Measurements from ENCODE around the gene TCERG1L.

Gene TCERG1L

GRCh38 chr10:131093795-131094366 is 217.6 kb downstream of the TCERG1L start:
- Histone ChIP-seq H3K4me3 (ENCODE audit: low read length) (no peak overlapping the region), H3K27ac (ENCODE audit: low read length) (no peak overlapping the region), H3K36me3 (ENCODE audit: control insufficient read depth, insufficient read depth, low read length) (no peaks in the 10 kb centered on the region), H3K27me3 (ENCODE audit: control insufficient read depth, insufficient read depth, low read length) (no peaks in the 10 kb centered on the region), H3K9me3 (ENCODE audit: control insufficient read depth, insufficient read depth, low read length) (peaks cover 10% of the 10 kb centered on the region), H3K4me1 (ENCODE audit: control insufficient read depth, insufficient read depth, low read length) (no peaks in the 10 kb centered on the region)
- WGBS (ENCODE audit: insufficient coverage, insufficient read length): no CpG with 5 or more reads among the region's 19 CpGs
- no peak for DNase-seq (ENCODE audit: low read depth, low spot score)

GRCh38 chr10:131093346-131093745 is 218.2 kb downstream of the TCERG1L start:
- peaks cover 13% of the 10 kb centered on the region for H3K9me3 ChIP-seq (ENCODE audit: control insufficient read depth, insufficient read depth, low read length)
- WGBS (ENCODE audit: insufficient coverage, insufficient read length): no CpG with 5 or more reads among the region's 14 CpGs
- no peak overlapping the region for H3K27ac ChIP-seq (ENCODE audit: low read length)
- H3K4me3 ChIP-seq (ENCODE audit: low read length): no peak overlapping the region
- no peaks in the 10 kb centered on the region for H3K4me1 ChIP-seq (ENCODE audit: control insufficient read depth, insufficient read depth, low read length)
- H3K27me3 ChIP-seq (ENCODE audit: control insufficient read depth, insufficient read depth, low read length): no peaks in the 10 kb centered on the region
- no peak for DNase-seq (ENCODE audit: low read depth, low spot score)
- no peaks in the 10 kb centered on the region for H3K36me3 ChIP-seq (ENCODE audit: control insufficient read depth, insufficient read depth, low read length)

DNA sequence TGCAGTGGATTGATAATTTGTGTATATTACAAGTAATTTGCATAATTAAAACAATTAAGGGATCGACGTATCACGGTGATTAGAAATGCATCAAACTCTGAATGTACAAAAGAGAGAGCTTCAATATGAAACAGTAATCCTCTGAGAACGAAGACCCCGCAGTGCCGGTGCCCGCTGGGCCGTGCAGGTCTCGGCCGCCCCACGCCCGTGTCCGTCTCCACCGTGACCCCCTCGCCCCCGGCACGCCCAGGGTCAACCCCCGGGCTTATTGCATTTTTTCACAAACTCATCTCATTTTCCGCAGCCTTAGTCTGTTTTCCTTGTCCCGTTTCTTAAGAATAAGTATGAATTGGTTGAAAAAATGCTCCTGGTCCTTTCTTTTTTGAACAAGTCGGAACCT is 218.6 kb downstream of the TCERG1L start:
- Histone ChIP-seq H3K27ac (ENCODE audit: low read length) (no peak overlapping the region), H3K9me3 (ENCODE audit: control insufficient read depth, insufficient read depth, low read length) (peaks cover 14% of the 10 kb centered on the region), H3K27me3 (ENCODE audit: control insufficient read depth, insufficient read depth, low read length) (no peaks in the 10 kb centered on the region), H3K4me1 (ENCODE audit: control insufficient read depth, insufficient read depth, low read length) (no peaks in the 10 kb centered on the region), H3K36me3 (ENCODE audit: control insufficient read depth, insufficient read depth, low read length) (no peaks in the 10 kb centered on the region), H3K4me3 (ENCODE audit: low read length) (no peak overlapping the region)
- DNase-seq (ENCODE audit: low read depth, low spot score): no peak
- no CpG with 5 or more reads among the region's 21 CpGs for WGBS (ENCODE audit: insufficient coverage, insufficient read length)

DNA sequence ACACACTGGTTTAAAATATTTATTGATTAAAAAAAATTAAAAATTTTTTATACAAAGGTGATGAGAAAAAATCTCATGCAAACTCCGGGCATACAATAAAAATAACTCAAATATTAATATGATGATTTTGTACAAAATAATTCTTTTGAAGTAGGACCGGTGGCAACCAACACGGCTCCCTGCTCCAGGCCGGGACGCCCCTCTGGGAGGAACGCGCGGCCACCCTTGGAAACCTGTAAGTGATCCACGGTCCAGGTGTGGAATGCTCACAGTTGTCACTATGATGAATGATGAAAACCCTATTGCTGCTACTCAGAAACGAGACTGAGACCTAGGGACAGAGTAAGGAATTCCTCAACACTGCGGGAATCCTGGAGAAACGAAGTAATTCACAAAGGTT is 219.1 kb downstream of the TCERG1L start:
- no peak for DNase-seq (ENCODE audit: low read depth, low spot score)
- Histone ChIP-seq H3K27me3 (ENCODE audit: control insufficient read depth, insufficient read depth, low read length) (no peaks in the 10 kb centered on the region), H3K4me1 (ENCODE audit: control insufficient read depth, insufficient read depth, low read length) (no peaks in the 10 kb centered on the region), H3K27ac (ENCODE audit: low read length) (no peak overlapping the region), H3K4me3 (ENCODE audit: low read length) (no peak overlapping the region), H3K36me3 (ENCODE audit: control insufficient read depth, insufficient read depth, low read length) (no peaks in the 10 kb centered on the region), H3K9me3 (ENCODE audit: control insufficient read depth, insufficient read depth, low read length) (peaks cover 15% of the 10 kb centered on the region)
- no CpG with 5 or more reads among the region's 12 CpGs for WGBS (ENCODE audit: insufficient coverage, insufficient read length)

- DNase-seq (ENCODE audit: low read depth, low spot score): no peak
- Histone ChIP-seq H3K9me3 (ENCODE audit: control insufficient read depth, insufficient read depth, low read length) (peaks cover 16% of the 10 kb centered on the region), H3K4me3 (ENCODE audit: low read length) (no peak overlapping the region), H3K4me1 (ENCODE audit: control insufficient read depth, insufficient read depth, low read length) (no peaks in the 10 kb centered on the region), H3K36me3 (ENCODE audit: control insufficient read depth, insufficient read depth, low read length) (no peaks in the 10 kb centered on the region), H3K27me3 (ENCODE audit: control insufficient read depth, insufficient read depth, low read length) (no peaks in the 10 kb centered on the region), H3K27ac (ENCODE audit: low read length) (no peak overlapping the region)
- no CpG with 5 or more reads among the region's 11 CpGs for WGBS (ENCODE audit: insufficient coverage, insufficient read length)
These were observed 219.8 kb downstream of the TCERG1L start for GRCh38 chr10:131091682-131092081.

GRCh38 chr10:131090761-131091661 is 220.5 kb downstream of the TCERG1L start:
- no peak overlapping the region for H3K4me3 ChIP-seq (ENCODE audit: low read length)
- H3K4me1 ChIP-seq (ENCODE audit: control insufficient read depth, insufficient read depth, low read length): no peaks in the 10 kb centered on the region
- no peak for DNase-seq (ENCODE audit: low read depth, low spot score)
- H3K36me3 ChIP-seq (ENCODE audit: control insufficient read depth, insufficient read depth, low read length): no peaks in the 10 kb centered on the region
- H3K27me3 ChIP-seq (ENCODE audit: control insufficient read depth, insufficient read depth, low read length): no peaks in the 10 kb centered on the region
- peaks cover 22% of the 10 kb centered on the region for H3K9me3 ChIP-seq (ENCODE audit: control insufficient read depth, insufficient read depth, low read length)
- H3K27ac ChIP-seq (ENCODE audit: low read length): no peak overlapping the region
- WGBS (ENCODE audit: insufficient coverage, insufficient read length): no CpG with 5 or more reads among the region's 17 CpGs

DNA sequence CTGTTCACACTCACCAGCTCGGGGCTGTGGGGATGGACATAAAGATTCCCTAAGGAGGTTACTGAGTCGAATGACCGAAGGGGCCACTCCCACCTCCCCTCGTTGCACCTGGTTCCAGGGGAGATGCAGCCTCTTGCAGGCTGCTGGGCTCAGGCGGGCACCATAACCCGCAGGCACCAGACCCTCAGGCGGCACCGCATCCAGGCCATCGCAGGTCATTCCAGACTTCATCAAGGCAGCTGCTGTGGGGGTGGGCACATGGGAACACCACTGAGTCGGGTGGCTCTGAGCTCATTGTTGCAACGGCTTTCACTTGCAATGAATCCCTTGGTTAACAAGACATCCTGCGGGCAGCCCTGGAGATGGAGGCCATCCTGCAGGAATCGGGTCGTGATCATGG is 221.7 kb downstream of the TCERG1L start:
- Histone ChIP-seq H3K4me3 (ENCODE audit: low read length) (no peak overlapping the region), H3K9me3 (ENCODE audit: control insufficient read depth, insufficient read depth, low read length) (peaks cover 22% of the 10 kb centered on the region), H3K27ac (ENCODE audit: low read length) (no peak overlapping the region), H3K36me3 (ENCODE audit: control insufficient read depth, insufficient read depth, low read length) (no peaks in the 10 kb centered on the region), H3K27me3 (ENCODE audit: control insufficient read depth, insufficient read depth, low read length) (no peaks in the 10 kb centered on the region), H3K4me1 (ENCODE audit: control insufficient read depth, insufficient read depth, low read length) (no peaks in the 10 kb centered on the region)
- no peak for DNase-seq (ENCODE audit: low read depth, low spot score)
- no CpG with 5 or more reads among the region's 14 CpGs for WGBS (ENCODE audit: insufficient coverage, insufficient read length)

- no peak for DNase-seq (ENCODE audit: low read depth, low spot score)
- no peak overlapping the region for H3K27ac ChIP-seq (ENCODE audit: low read length)
- no peaks in the 10 kb centered on the region for H3K27me3 ChIP-seq (ENCODE audit: control insufficient read depth, insufficient read depth, low read length)
- peaks cover 25% of the 10 kb centered on the region for H3K9me3 ChIP-seq (ENCODE audit: control insufficient read depth, insufficient read depth, low read length)
- no peaks in the 10 kb centered on the region for H3K4me1 ChIP-seq (ENCODE audit: control insufficient read depth, insufficient read depth, low read length)
- no CpG with 5 or more reads among the region's 21 CpGs for WGBS (ENCODE audit: insufficient coverage, insufficient read length)
- no peaks in the 10 kb centered on the region for H3K36me3 ChIP-seq (ENCODE audit: control insufficient read depth, insufficient read depth, low read length)
- no peak overlapping the region for H3K4me3 ChIP-seq (ENCODE audit: low read length)
These were observed 222.4 kb downstream of the TCERG1L start for GRCh38 chr10:131089150-131089549.

- Histone ChIP-seq H3K4me1 (ENCODE audit: control insufficient read depth, insufficient read depth, low read length) (no peaks in the 10 kb centered on the region), H3K4me3 (ENCODE audit: low read length) (no peak overlapping the region), H3K27ac (ENCODE audit: low read length) (no peak overlapping the region), H3K36me3 (ENCODE audit: control insufficient read depth, insufficient read depth, low read length) (no peaks in the 10 kb centered on the region), H3K9me3 (ENCODE audit: control insufficient read depth, insufficient read depth, low read length) (peaks cover 27% of the 10 kb centered on the region), H3K27me3 (ENCODE audit: control insufficient read depth, insufficient read depth, low read length) (no peaks in the 10 kb centered on the region)
- DNase-seq (ENCODE audit: low read depth, low spot score): no peak
- no CpG with 5 or more reads among the region's 25 CpGs for WGBS (ENCODE audit: insufficient coverage, insufficient read length)
These were observed 222.9 kb downstream of the TCERG1L start for GRCh38 chr10:131088619-131089018.

DNA sequence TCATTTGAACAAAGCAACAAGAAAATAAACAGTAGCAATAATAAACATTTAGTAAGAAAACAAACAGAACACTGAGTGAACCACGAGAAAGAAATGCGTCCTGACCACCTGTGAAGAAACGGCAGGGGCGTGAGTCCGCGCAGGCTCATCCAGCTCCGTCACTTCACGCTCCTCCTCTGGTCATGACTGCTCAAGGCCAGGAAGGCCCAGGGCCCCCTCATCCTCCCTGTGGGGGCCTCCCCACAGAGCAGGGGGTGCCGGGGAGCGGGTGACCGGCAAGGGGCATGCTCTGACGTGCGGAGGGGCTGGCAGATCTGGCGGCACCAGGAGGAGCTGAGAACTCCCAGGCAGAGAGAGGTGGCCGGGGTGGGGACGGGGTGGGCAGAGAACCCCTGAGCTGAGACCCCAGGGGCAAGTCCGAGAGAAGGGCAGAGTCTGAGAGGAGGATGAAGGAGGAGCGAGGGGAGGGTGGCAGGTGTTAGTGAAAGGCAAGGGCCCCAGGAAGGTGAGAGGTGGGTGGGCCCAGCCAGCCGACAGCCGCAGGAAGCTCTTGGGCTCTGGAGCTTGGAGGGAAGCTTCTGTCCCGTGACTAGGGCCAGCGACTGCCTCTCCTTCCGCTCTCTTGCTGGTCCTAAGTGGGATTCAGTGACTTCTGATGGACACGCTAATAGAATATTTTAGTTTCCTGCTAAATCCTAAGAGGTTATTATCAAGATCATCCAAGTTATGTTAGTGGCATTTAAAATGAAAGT is 223.9 kb downstream of the TCERG1L start:
- H3K4me3 ChIP-seq (ENCODE audit: low read length): no peak overlapping the region
- H3K27me3 ChIP-seq (ENCODE audit: control insufficient read depth, insufficient read depth, low read length): no peaks in the 10 kb centered on the region
- no CpG with 5 or more reads among the region's 24 CpGs for WGBS (ENCODE audit: insufficient coverage, insufficient read length)
- H3K4me1 ChIP-seq (ENCODE audit: control insufficient read depth, insufficient read depth, low read length): no peaks in the 10 kb centered on the region
- H3K27ac ChIP-seq (ENCODE audit: low read length): no peak overlapping the region
- no peak for DNase-seq (ENCODE audit: low read depth, low spot score)
- H3K36me3 ChIP-seq (ENCODE audit: control insufficient read depth, insufficient read depth, low read length): no peaks in the 10 kb centered on the region
- peaks cover 30% of the 10 kb centered on the region for H3K9me3 ChIP-seq (ENCODE audit: control insufficient read depth, insufficient read depth, low read length)

Data from iPS DF 6.9 (cell line).